ENCODE measurements around the gene DCLK1.

The DCLK1 gene

GRCh38 chr13:35940734-35941133 lies 190.4 kb downstream of the DCLK1 start:
- H3K4me1 Mint-ChIP-seq (ENCODE audit: low read depth) = no peaks in the 10 kb centered on the region
- H3K36me3 Mint-ChIP-seq (ENCODE audit: low read depth) = no peaks in the 10 kb centered on the region
- no peaks in the 10 kb centered on the region for H3K27me3 Mint-ChIP-seq (ENCODE audit: low read depth)
- H3K9me3 Mint-ChIP-seq = peaks cover 26% of the 10 kb centered on the region
- DNase-seq (ENCODE audit: low spot score) = no peak
- no peak overlapping the region for H3K27ac Mint-ChIP-seq
- H3K4me3 Mint-ChIP-seq = no peak overlapping the region

GRCh38 chr13:35936246-35936978 lies 194.8 kb downstream of the DCLK1 start:
- DNase-seq (ENCODE audit: low spot score) = no peak
- H3K36me3 Mint-ChIP-seq (ENCODE audit: low read depth) = no peaks in the 10 kb centered on the region
- no peaks in the 10 kb centered on the region for H3K27me3 Mint-ChIP-seq (ENCODE audit: low read depth)
- H3K9me3 Mint-ChIP-seq = peaks cover 25% of the 10 kb centered on the region
- H3K4me1 Mint-ChIP-seq (ENCODE audit: low read depth) = no peaks in the 10 kb centered on the region
- no peak overlapping the region for H3K27ac Mint-ChIP-seq
- H3K4me3 Mint-ChIP-seq = no peak overlapping the region

GRCh38 chr13:35930665-35931631 lies 200.2 kb downstream of the DCLK1 start:
- Mint-ChIP-seq H3K9me3 (peaks cover 19% of the 10 kb centered on the region), H3K27ac (no peak overlapping the region), H3K36me3 (ENCODE audit: low read depth) (no peaks in the 10 kb centered on the region), H3K4me3 (no peak overlapping the region), H3K27me3 (ENCODE audit: low read depth) (no peaks in the 10 kb centered on the region), H3K4me1 (ENCODE audit: low read depth) (no peaks in the 10 kb centered on the region)
- DNase-seq (ENCODE audit: low spot score) = no peak

- no peak for DNase-seq (ENCODE audit: low spot score)
- Mint-ChIP-seq H3K4me3 (no peak overlapping the region), H3K27me3 (ENCODE audit: low read depth) (no peaks in the 10 kb centered on the region), H3K36me3 (ENCODE audit: low read depth) (no peaks in the 10 kb centered on the region), H3K27ac (no peak overlapping the region), H3K4me1 (ENCODE audit: low read depth) (no peaks in the 10 kb centered on the region), H3K9me3 (peaks cover 8% of the 10 kb centered on the region)
Measured at GRCh38 chr13:35927567-35928021, 203.6 kb downstream of the DCLK1 start.

GRCh38 chr13:35926859-35927530 lies 204.2 kb downstream of the DCLK1 start:
- H3K27ac Mint-ChIP-seq = no peak overlapping the region
- H3K27me3 Mint-ChIP-seq (ENCODE audit: low read depth) = no peaks in the 10 kb centered on the region
- no peaks in the 10 kb centered on the region for H3K4me1 Mint-ChIP-seq (ENCODE audit: low read depth)
- DNase-seq (ENCODE audit: low spot score) = no peak
- H3K9me3 Mint-ChIP-seq = peaks cover 4% of the 10 kb centered on the region
- H3K36me3 Mint-ChIP-seq (ENCODE audit: low read depth) = no peaks in the 10 kb centered on the region
- H3K4me3 Mint-ChIP-seq = no peak overlapping the region

- H3K27ac Mint-ChIP-seq = no peak overlapping the region
Measured at GRCh38 chr13:35925669-35926068, 205.5 kb downstream of the DCLK1 start.

GRCh38 chr13:35923347-35923746 lies 207.8 kb downstream of the DCLK1 start:
- no peaks in the 10 kb centered on the region for H3K36me3 Mint-ChIP-seq (ENCODE audit: low read depth)
- no peak overlapping the region for H3K27ac Mint-ChIP-seq
- H3K4me3 Mint-ChIP-seq = no peak overlapping the region
- no peaks in the 10 kb centered on the region for H3K27me3 Mint-ChIP-seq (ENCODE audit: low read depth)
- H3K9me3 Mint-ChIP-seq = peaks cover 8% of the 10 kb centered on the region
- no peaks in the 10 kb centered on the region for H3K4me1 Mint-ChIP-seq (ENCODE audit: low read depth)
- DNase-seq (ENCODE audit: low spot score) = no peak

More at GRCh38 chr13:35925669-35926068, 205.5 kb downstream of the DCLK1 start:
- Mint-ChIP-seq H3K9me3 (peaks cover 10% of the 10 kb centered on the region), H3K27me3 (ENCODE audit: low read depth) (no peaks in the 10 kb centered on the region), H3K36me3 (ENCODE audit: low read depth) (no peaks in the 10 kb centered on the region), H3K4me1 (ENCODE audit: low read depth) (no peaks in the 10 kb centered on the region), H3K4me3 (no peak overlapping the region)
- no peak for DNase-seq (ENCODE audit: low spot score)

GRCh38 chr13:35920816-35921215 lies 210.4 kb downstream of the DCLK1 start:
- no peaks in the 10 kb centered on the region for H3K4me1 Mint-ChIP-seq (ENCODE audit: low read depth)
- H3K27ac Mint-ChIP-seq = no peak overlapping the region
- no peak overlapping the region for H3K4me3 Mint-ChIP-seq
- H3K36me3 Mint-ChIP-seq (ENCODE audit: low read depth) = no peaks in the 10 kb centered on the region
- no peaks in the 10 kb centered on the region for H3K27me3 Mint-ChIP-seq (ENCODE audit: low read depth)
- no peak for DNase-seq (ENCODE audit: low spot score)
- peaks cover 7% of the 10 kb centered on the region for H3K9me3 Mint-ChIP-seq

- DNase-seq (ENCODE audit: low spot score) = no peak
- peaks cover 7% of the 10 kb centered on the region for H3K9me3 Mint-ChIP-seq
Measured at GRCh38 chr13:35917942-35918645, 213.1 kb downstream of the DCLK1 start.

GRCh38 chr13:35917252-35917941 lies 213.8 kb downstream of the DCLK1 start:
- no peaks in the 10 kb centered on the region for H3K4me1 Mint-ChIP-seq (ENCODE audit: low read depth)
- no peak for DNase-seq (ENCODE audit: low spot score)
- H3K27ac Mint-ChIP-seq = no peak overlapping the region
- no peak overlapping the region for H3K4me3 Mint-ChIP-seq
- peaks cover 7% of the 10 kb centered on the region for H3K9me3 Mint-ChIP-seq
- no peaks in the 10 kb centered on the region for H3K36me3 Mint-ChIP-seq (ENCODE audit: low read depth)
- H3K27me3 Mint-ChIP-seq (ENCODE audit: low read depth) = no peaks in the 10 kb centered on the region

More at GRCh38 chr13:35917942-35918645, 213.1 kb downstream of the DCLK1 start:
- no peak overlapping the region for H3K4me3 Mint-ChIP-seq
- no peaks in the 10 kb centered on the region for H3K4me1 Mint-ChIP-seq (ENCODE audit: low read depth)
- H3K36me3 Mint-ChIP-seq (ENCODE audit: low read depth) = no peaks in the 10 kb centered on the region
- no peaks in the 10 kb centered on the region for H3K27me3 Mint-ChIP-seq (ENCODE audit: low read depth)
- no peak overlapping the region for H3K27ac Mint-ChIP-seq

- Mint-ChIP-seq H3K4me3 (no peak overlapping the region), H3K27me3 (ENCODE audit: low read depth) (no peaks in the 10 kb centered on the region), H3K4me1 (ENCODE audit: low read depth) (no peaks in the 10 kb centered on the region), H3K36me3 (ENCODE audit: low read depth) (no peaks in the 10 kb centered on the region), H3K27ac (no peak overlapping the region), H3K9me3 (peaks cover 3% of the 10 kb centered on the region)
- no peak for DNase-seq (ENCODE audit: low spot score)
Measured at GRCh38 chr13:35916146-35916545, 215.0 kb downstream of the DCLK1 start.

- Mint-ChIP-seq H3K27me3 (ENCODE audit: low read depth) (no peaks in the 10 kb centered on the region), H3K4me3 (no peak overlapping the region), H3K36me3 (ENCODE audit: low read depth) (no peaks in the 10 kb centered on the region), H3K9me3 (peaks cover 5% of the 10 kb centered on the region), H3K27ac (no peak overlapping the region), H3K4me1 (ENCODE audit: low read depth) (no peaks in the 10 kb centered on the region)
- DNase-seq (ENCODE audit: low spot score) = no peak
Measured at GRCh38 chr13:35914662-35915061, 216.5 kb downstream of the DCLK1 start.

GRCh38 chr13:35912841-35913240 lies 218.3 kb downstream of the DCLK1 start:
- Mint-ChIP-seq H3K9me3 (peaks cover 5% of the 10 kb centered on the region), H3K4me1 (ENCODE audit: low read depth) (no peaks in the 10 kb centered on the region), H3K27ac (no peak overlapping the region), H3K27me3 (ENCODE audit: low read depth) (no peaks in the 10 kb centered on the region), H3K4me3 (no peak overlapping the region), H3K36me3 (ENCODE audit: low read depth) (no peaks in the 10 kb centered on the region)
- no peak for DNase-seq (ENCODE audit: low spot score)
